Astrocyte (in vitro differentiated cells and primary cell): ENCODE data around the gene PDZK1IP1. TPM values are rescaled to one million over a fixed set of nuclear protein-coding genes. Genes with fewer than 3 reads are reported as not detected.

Experiments used
- DNase-seq: peaks from one replicate; pipeline ENCODE4 v3.0.0-alpha.2; 2010; ENCODE audit warnings: low read depth
- FAIRE-seq: peaks from 2 replicates; lab custom pipeline; 2011; peaks lifted over from hg19 to GRCh38; lab: Jason Lieb, UNC
- H2AFZ ChIP-seq: 2 replicates; pipeline ENCODE4 v1.6.0; 2012; ENCODE audit warnings: low read depth, low read length, inconsistent platforms
- H3K27ac ChIP-seq: 2 replicates; pipeline ENCODE4 v1.5.1; 2011; ENCODE audit warnings: low read depth, low read length, inconsistent platforms
- H3K27me3 ChIP-seq: 2 replicates; pipeline ENCODE4 v1.6.0; 2011; ENCODE audit warnings: low read length, inconsistent platforms; ENCODE audit not compliant: insufficient read depth
- H3K36me3 ChIP-seq: 2 replicates; pipeline ENCODE4 v1.5.1; 2011; ENCODE audit warnings: low read length, inconsistent platforms; ENCODE audit not compliant: insufficient read depth
- H3K4me1 ChIP-seq: 2 replicates; pipeline ENCODE4 v1.5.1; 2011; ENCODE audit warnings: low read length, inconsistent platforms; ENCODE audit not compliant: insufficient read depth
- H3K4me2 ChIP-seq: 2 replicates; pipeline ENCODE4 v1.6.0; 2012; ENCODE audit warnings: low read length, inconsistent platforms
- H3K4me3 ChIP-seq: 2 replicates; pipeline ENCODE4 v1.5.1; 2011; ENCODE audit warnings: low read depth, mild to moderate bottlenecking, low read length, inconsistent platforms; ENCODE audit not compliant: insufficient read depth
- H3K79me2 ChIP-seq: 2 replicates; pipeline ENCODE4 v1.6.0; 2012; ENCODE audit warnings: mild to moderate bottlenecking, low read length, inconsistent platforms; ENCODE audit not compliant: insufficient read depth
- H3K9ac ChIP-seq: 2 replicates; pipeline ENCODE4 v1.6.0; 2012; ENCODE audit warnings: mild to moderate bottlenecking, low read length, inconsistent platforms
- H3K9me3 ChIP-seq: 2 replicates; pipeline ENCODE4 v1.5.1; 2012; ENCODE audit warnings: low read depth, mild to moderate bottlenecking, low read length, inconsistent platforms; ENCODE audit not compliant: insufficient read depth
- H4K20me1 ChIP-seq: 2 replicates; pipeline ENCODE4 v1.6.0; 2012; ENCODE audit warnings: low read length, inconsistent platforms; ENCODE audit not compliant: insufficient read depth
- H3K27ac Mint-ChIP-seq: one replicate; pipeline ENCODE4 v1.8.0; 2021; ENCODE audit warnings: mild to moderate bottlenecking, mixed read lengths; ENCODE audit not compliant: unreplicated experiment
- H3K27me3 Mint-ChIP-seq: one replicate; pipeline ENCODE4 v1.8.0; 2021; ENCODE audit warnings: low read depth, mixed read lengths; ENCODE audit not compliant: unreplicated experiment
- H3K36me3 Mint-ChIP-seq: one replicate; pipeline ENCODE4 v1.8.0; 2021; ENCODE audit warnings: low read depth, mixed read lengths; ENCODE audit not compliant: unreplicated experiment
- H3K4me1 Mint-ChIP-seq: one replicate; pipeline ENCODE4 v1.8.0; 2021; ENCODE audit warnings: low read depth, mixed read lengths; ENCODE audit not compliant: unreplicated experiment
- H3K4me3 Mint-ChIP-seq: one replicate; pipeline ENCODE4 v1.8.0; 2021; ENCODE audit warnings: mild to moderate bottlenecking, moderate library complexity, mixed read lengths; ENCODE audit not compliant: unreplicated experiment
- H3K9me3 Mint-ChIP-seq: one replicate; pipeline ENCODE4 v1.8.0; 2021; ENCODE audit warnings: mild to moderate bottlenecking, mixed read lengths; ENCODE audit not compliant: unreplicated experiment
- CTCF ChIP-seq: IDR thresholded peaks from 2 replicates; pipeline ENCODE4 v1.5.1; 2011; ENCODE audit warnings: low read depth, mild to moderate bottlenecking, inconsistent platforms, low read length, moderate library complexity; ENCODE audit not compliant: insufficient read depth
- EZH2 ChIP-seq: IDR thresholded peaks from 2 replicates; pipeline ENCODE4 v1.6.1; 2012; ENCODE audit warnings: mild to moderate bottlenecking, low read length, inconsistent platforms; ENCODE audit not compliant: insufficient read depth
- total RNA-seq: library from RNA; stranded (reverse); gene quantifications from 2 replicates; pipeline ENCODE4 v1.2.1, GENCODE V29; 2021

Gene PDZK1IP1
- total RNA-seq, 1 donor from 2014 or later, result 0.34 TPM

DNA sequence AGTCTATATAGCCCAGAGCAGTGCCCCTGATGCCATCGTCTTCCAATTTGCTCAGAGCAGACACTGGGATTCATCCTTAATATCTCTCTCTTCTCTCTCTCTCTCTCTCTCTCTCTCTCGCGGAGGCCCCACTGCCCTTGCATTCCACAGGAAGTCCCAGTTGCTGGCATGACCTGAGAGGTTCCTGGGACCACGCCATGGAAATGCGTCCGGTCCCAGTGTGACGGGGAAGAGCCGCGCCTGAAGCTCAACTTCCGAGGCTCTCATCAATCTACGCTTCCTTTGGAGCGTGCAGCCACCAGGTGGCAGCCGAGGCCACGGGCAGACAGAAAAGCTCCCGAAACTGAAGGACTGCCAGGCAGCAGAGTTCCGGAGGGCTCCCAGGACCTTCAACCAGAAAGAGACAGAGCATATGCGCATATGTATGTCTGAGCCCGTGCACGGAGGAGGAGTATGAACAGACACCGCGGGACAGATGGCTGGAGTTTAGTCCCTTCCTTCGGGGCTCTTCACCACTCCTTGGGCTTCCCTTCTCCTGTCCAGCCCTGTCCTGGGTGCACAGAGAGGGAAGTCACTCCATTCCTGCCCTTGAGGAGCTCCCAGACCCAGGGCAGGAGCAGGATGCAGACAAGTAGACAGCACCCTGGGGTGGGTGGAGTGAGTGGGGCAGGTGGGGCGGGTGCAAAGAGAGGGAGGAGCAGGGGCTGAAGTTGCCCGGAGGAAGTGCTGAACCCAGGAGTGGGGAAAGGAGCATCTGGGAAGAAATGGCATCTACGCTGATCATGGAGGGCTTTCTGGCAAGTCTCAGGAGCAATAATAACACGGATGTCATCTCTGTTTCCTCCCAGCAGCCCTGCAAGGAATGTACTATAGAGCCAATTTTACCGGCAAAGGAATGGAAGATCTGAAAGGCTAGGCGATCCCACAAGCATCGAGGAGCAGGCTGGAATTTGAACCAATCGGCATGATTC is 10.5 kb downstream of the PDZK1IP1 start:
- Histone ChIP-seq H3K27me3 (no peaks in the 10 kb centered on the region), H3K9me3 (no peaks in the 10 kb centered on the region), H3K4me3 (peak overlapping the region; percentile 54), H3K79me2 (no peaks in the 10 kb centered on the region), H3K4me2 (peak overlapping the region; percentile 91), H3K4me1 (peaks cover 4% of the 10 kb centered on the region), H3K9ac (peak overlapping the region; percentile 49), H3K27ac (no peak overlapping the region), H2AFZ (peak overlapping the region; percentile 98), H3K36me3 (no peaks in the 10 kb centered on the region), H4K20me1 (no peaks in the 10 kb centered on the region)
- FAIRE-seq (no peak), DNase-seq (peak; percentile 82)
- Mint-ChIP-seq H3K27ac (peak overlapping the region; percentile 95), H3K4me1 (peaks cover 12% of the 10 kb centered on the region), H3K9me3 (peaks cover 1% of the 10 kb centered on the region), H3K4me3 (peak overlapping the region; percentile 80), H3K36me3 (no peaks in the 10 kb centered on the region), H3K27me3 (peaks cover 30% of the 10 kb centered on the region)
- peak; percentile 77 for TF ChIP-seq CTCF
- TF ChIP-seq EZH2, result no peak

- peaks cover 12% of the 10 kb centered on the region for H3K4me1 Mint-ChIP-seq
- H3K27ac ChIP-seq, result no peak overlapping the region
- no peaks in the 10 kb centered on the region for H4K20me1 ChIP-seq
- no peaks in the 10 kb centered on the region for H3K36me3 Mint-ChIP-seq
- H3K27me3 ChIP-seq, result no peaks in the 10 kb centered on the region
- TF ChIP-seq EZH2, result no peak
- TF ChIP-seq CTCF, result no peak
- H3K4me3 ChIP-seq, result peak overlapping the region; percentile 54
- peaks cover 1% of the 10 kb centered on the region for H3K9me3 Mint-ChIP-seq
- H3K4me1 ChIP-seq, result peaks cover 4% of the 10 kb centered on the region
- no peaks in the 10 kb centered on the region for H3K79me2 ChIP-seq
- peak overlapping the region; percentile 98 for H2AFZ ChIP-seq
- no peaks in the 10 kb centered on the region for H3K36me3 ChIP-seq
- FAIRE-seq (no peak), DNase-seq (no peak)
- H3K27me3 Mint-ChIP-seq, result peaks cover 33% of the 10 kb centered on the region
- H3K9me3 ChIP-seq, result no peaks in the 10 kb centered on the region
- no peak overlapping the region for H3K4me3 Mint-ChIP-seq
- H3K27ac Mint-ChIP-seq, result peak overlapping the region; percentile 6
- H3K9ac ChIP-seq, result peak overlapping the region; percentile 49
- peak overlapping the region; percentile 91 for H3K4me2 ChIP-seq
Measured at GRCh38 chr1:47178654-47179016, 11.2 kb downstream of the PDZK1IP1 start.

DNA sequence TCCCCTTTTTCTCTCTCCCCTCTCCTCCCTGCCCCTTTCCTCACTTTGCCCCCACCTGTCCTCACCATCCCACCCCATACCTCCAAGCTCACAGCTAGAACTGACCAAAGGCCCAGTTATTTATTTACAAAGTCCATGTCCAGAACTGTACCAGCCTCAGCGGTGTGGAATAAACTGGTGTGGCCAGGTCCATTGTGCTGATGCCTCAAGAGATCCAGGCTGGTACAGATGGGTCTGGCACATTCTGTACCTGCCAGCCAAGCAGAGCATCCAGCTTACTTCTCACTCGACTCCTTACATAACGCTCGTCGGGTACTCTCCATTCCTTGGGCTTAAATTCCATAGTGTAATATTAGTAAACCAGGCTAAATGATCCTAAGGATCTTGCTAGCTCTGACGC is 11.8 kb downstream of the PDZK1IP1 start:
- H3K36me3 ChIP-seq, result no peaks in the 10 kb centered on the region
- FAIRE-seq (no peak), DNase-seq (no peak)
- H3K4me2 ChIP-seq, result no peak overlapping the region
- peaks cover 4% of the 10 kb centered on the region for H3K4me1 ChIP-seq
- H3K27ac ChIP-seq, result no peak overlapping the region
- no peaks in the 10 kb centered on the region for H3K79me2 ChIP-seq
- Mint-ChIP-seq H3K9me3 (peaks cover 1% of the 10 kb centered on the region), H3K27me3 (peaks cover 29% of the 10 kb centered on the region), H3K4me3 (no peak overlapping the region), H3K36me3 (no peaks in the 10 kb centered on the region), H3K27ac (no peak overlapping the region), H3K4me1 (peaks cover 12% of the 10 kb centered on the region)
- H3K4me3 ChIP-seq, result no peak overlapping the region
- H3K9me3 ChIP-seq, result no peaks in the 10 kb centered on the region
- no peak overlapping the region for H3K9ac ChIP-seq
- no peak overlapping the region for H2AFZ ChIP-seq
- no peak for TF ChIP-seq EZH2
- no peak for TF ChIP-seq CTCF
- no peaks in the 10 kb centered on the region for H4K20me1 ChIP-seq
- no peaks in the 10 kb centered on the region for H3K27me3 ChIP-seq
